HepG2 (cell line): ENCODE measurements around the gene EGLN2. TPM values are rescaled to one million over a fixed set of nuclear protein-coding genes. Genes with fewer than 3 reads are reported as not detected.

Experiments used
- CREB3 ChIP-seq: sonication (generic); formaldehyde crosslinking; IDR thresholded peaks from 2 replicates; pipeline ENCODE4 v1.5.0; 2020; ENCODE audit warnings: missing genetic modification reagents
- DBP ChIP-seq: sonication (generic); formaldehyde crosslinking; IDR thresholded peaks from 2 replicates; pipeline ENCODE4 v1.4.0; 2020; ENCODE audit warnings: missing genetic modification reagents; ENCODE audit errors: not compliant biosample characterization
- KIAA2018 ChIP-seq: sonication (generic); formaldehyde crosslinking; IDR thresholded peaks from 2 replicates; pipeline ENCODE4 v1.5.0; 2020; ENCODE audit warnings: mild to moderate bottlenecking, missing genetic modification reagents, borderline replicate concordance
- KLF12 ChIP-seq: sonication (generic); formaldehyde crosslinking; IDR thresholded peaks from 2 replicates; pipeline ENCODE4 v1.4.0; 2020; ENCODE audit warnings: missing genetic modification reagents, borderline replicate concordance
- LBX2 ChIP-seq: sonication (generic); formaldehyde crosslinking; IDR thresholded peaks from 2 replicates; pipeline ENCODE4 v1.5.0; 2020; ENCODE audit warnings: missing genetic modification reagents, mild to moderate bottlenecking, borderline replicate concordance
- POLR2AphosphoS2 ChIP-seq: IDR thresholded peaks from 2 replicates; pipeline ENCODE4 v1.6.1; 2011; ENCODE audit warnings: low read depth, low read length, improper control_type of control experiment
- SNAPC2 ChIP-seq: sonication (generic); formaldehyde crosslinking; IDR thresholded peaks from 2 replicates; pipeline ENCODE4 v1.8.1; 2022; ENCODE audit warnings: mild to moderate bottlenecking, missing genetic modification reagents
- SPEN ChIP-seq: sonication (generic); formaldehyde crosslinking; IDR thresholded peaks from 2 replicates; pipeline ENCODE4 v1.5.1; 2020; ENCODE audit warnings: low read depth, mild to moderate bottlenecking, missing genetic modification reagents
- SUZ12 ChIP-seq: fragments of 150-350 bp; IDR thresholded peaks from 2 replicates; pipeline ENCODE4 v1.6.1; 2014; ENCODE audit warnings: low read depth, low read length
- THAP8 ChIP-seq: sonication (generic); formaldehyde crosslinking; IDR thresholded peaks from 2 replicates; pipeline ENCODE4 v1.5.1; 2020; ENCODE audit warnings: missing genetic modification reagents, mild to moderate bottlenecking, borderline replicate concordance
- ZBTB8A ChIP-seq: sonication (generic); formaldehyde crosslinking; IDR thresholded peaks from 2 replicates; pipeline ENCODE4 v1.4.0; 2020; ENCODE audit warnings: mild to moderate bottlenecking, low read depth, missing genetic modification reagents, borderline replicate concordance
- ZNF143 ChIP-seq: sonication (generic); formaldehyde crosslinking; IDR thresholded peaks from 2 replicates; pipeline ENCODE4 v1.4.0; 2020; ENCODE audit warnings: missing genetic modification reagents
- ZNF446 ChIP-seq: sonication (generic); formaldehyde crosslinking; IDR thresholded peaks from 2 replicates; pipeline ENCODE4 v1.5.0; 2020; ENCODE audit warnings: mild to moderate bottlenecking, missing genetic modification reagents
- ZNF768 ChIP-seq: sonication (generic); formaldehyde crosslinking; IDR thresholded peaks from 2 replicates; pipeline ENCODE4 v1.4.0; 2020; ENCODE audit warnings: missing genetic modification reagents
- ZNF776 ChIP-seq: sonication (generic); formaldehyde crosslinking; IDR thresholded peaks from 2 replicates; pipeline ENCODE4 v1.4.0; 2020; ENCODE audit warnings: mild to moderate bottlenecking, missing genetic modification reagents
- ZZZ3 ChIP-seq: sonication (generic); formaldehyde crosslinking; IDR thresholded peaks from 2 replicates; pipeline ENCODE4 v1.4.0; 2020; ENCODE audit warnings: missing genetic modification reagents, mild to moderate bottlenecking, borderline replicate concordance
- polyA plus RNA-seq, 8 experiments: library from polyadenylated mRNA; depleted of rRNA in 3 of 8; stranded (reverse) in 7 of 8; unstranded in 1 of 8; fragments of >200 nt; fragmentation: Illumina TruSeq in 4 of 8; extraction: Trizol in 4 of 8; gene quantifications; 2 replicates each; pipeline versions ENCODE4 v1.2.1 to v1.2.3, GENCODE V29; 2011 to 2016; ENCODE audit warnings: low read depth in 4 of 8, missing spikeins in 1 of 8, mixed read lengths in 1 of 8; ENCODE audit not compliant: insufficient read depth in 1 of 8
- total RNA-seq, 5 experiments: library from RNA; depleted of rRNA; stranded (reverse); fragments of >200 nt; fragmentation: Illumina TruSeq; extraction: Trizol; gene quantifications; 2 replicates each; pipeline ENCODE4 v1.2.3, GENCODE V29; 2016; ENCODE audit warnings: low read depth in 1 of 5

EGLN2 gene
- total and polyA plus RNA-seq, 2 of the 13 experiments (the other 11 are each of a cell fraction or from before 2014, with no cell fraction given) = 16.5 to 40.8 TPM

- TF ChIP-seq KIAA2018 (CRISPR knock-in tag) = no peak
- no peak for TF ChIP-seq ZNF776 (CRISPR knock-in tag)
- TF ChIP-seq SPEN (CRISPR knock-in tag) = no peak
- TF ChIP-seq DBP = peak; percentile 38
- TF ChIP-seq ZNF143 = no peak
- 0 out of 2 replicates have a peak, but pooled peaks have one; percentile 57 for TF ChIP-seq CREB3
- no peak for TF ChIP-seq ZBTB8A (CRISPR knock-in tag)
- no peak for TF ChIP-seq ZNF446 (CRISPR knock-in tag)
- no peak for TF ChIP-seq POLR2AphosphoS2
- TF ChIP-seq SUZ12 = no peak
- no peak for TF ChIP-seq ZNF768
- TF ChIP-seq THAP8 (CRISPR knock-in tag) = no peak
- no peak for TF ChIP-seq ZZZ3 (CRISPR knock-in tag)
- no peak for TF ChIP-seq LBX2 (CRISPR knock-in tag)
- TF ChIP-seq KLF12 (CRISPR knock-in tag) = no peak
- no peak for TF ChIP-seq SNAPC2 (CRISPR knock-in tag)
These were observed 32.8 kb downstream of the EGLN2 start (continued) for GRCh38 chr19:40831502-40832430.
